IMR-90 (cell line): ENCODE measurements around the gene DLX2. TPM values are rescaled to one million over a fixed set of nuclear protein-coding genes. Genes with fewer than 3 reads are reported as not detected.

Experiments
- ATAC-seq: fragments of 200-7000 bp; cut with Tn5 transposase; 2 replicates; pipeline ENCODE4 v1.9.1; 2020; ENCODE audit warnings: low read depth, mild to moderate bottlenecking, moderate library complexity
- BruUV-seq: library from RNA; stranded (reverse); fragments of 400-500 nt; replicated peaks from 2 replicates; lab custom pipeline; 2021; lab: Mats Ljungman, UMichigan
- CTCF ChIA-PET: fragments of 300-600 bp; formaldehyde crosslinking; extraction: SDS; loops from one replicate; lab custom pipeline; 2021; ENCODE audit warnings: antibody characterized with exemption; lab: Yijun Ruan, JAX
- POLR2A ChIA-PET: fragments of 300-600 bp; sonication (Branson Sonifier 250); formaldehyde crosslinking; loops from one replicate; lab custom pipeline; 2022; ENCODE audit warnings: antibody characterized with exemption; ENCODE audit not compliant: unreplicated experiment; lab: Charles Lee
- DNase-seq: peaks from one replicate; pipeline ENCODE4 v3.0.0; 2013
- H2AFZ ChIP-seq: replicated peaks from 2 replicates; pipeline ENCODE3; 2013; ENCODE audit warnings: low read length, mild to moderate bottlenecking; ENCODE audit not compliant: poor library complexity
- H2AK5ac ChIP-seq: 2 replicates; pipeline ENCODE4 v1.6.1; 2013; ENCODE audit warnings: low read depth, low read length, inconsistent platforms
- H2AK9ac ChIP-seq: replicated peaks from 2 replicates; pipeline ENCODE3; 2013; ENCODE audit warnings: mild to moderate bottlenecking, low read depth, low read length, moderate library complexity; ENCODE audit not compliant: poor library complexity
- H2BK120ac ChIP-seq: 2 replicates; pipeline ENCODE4 v1.6.1; 2013; ENCODE audit warnings: low read depth, low read length, inconsistent platforms
- H2BK15ac ChIP-seq: 3 replicates; pipeline ENCODE4 v1.6.1; 2013; ENCODE audit warnings: low read depth, low read length, inconsistent platforms
- H2BK20ac ChIP-seq: 2 replicates; pipeline ENCODE4 v1.6.1; 2013; ENCODE audit warnings: low read depth, mild to moderate bottlenecking, inconsistent platforms, low read length, moderate library complexity
- H2BK5ac ChIP-seq: 2 replicates; pipeline ENCODE4 v1.6.1; 2013; ENCODE audit warnings: mild to moderate bottlenecking, low read depth, low read length, inconsistent platforms; ENCODE audit not compliant: poor library complexity, severe bottlenecking
- H3K14ac ChIP-seq: replicated peaks from 2 replicates; pipeline ENCODE4 v1.6.1; 2013; ENCODE audit warnings: low read depth, low read length, inconsistent platforms
- H3K18ac ChIP-seq: 2 replicates; pipeline ENCODE4 v1.6.1; 2013; ENCODE audit warnings: low read depth, low read length, control low read depth
- H3K23ac ChIP-seq: 2 replicates; pipeline ENCODE4 v1.6.1; 2013; ENCODE audit warnings: low read depth, low read length, inconsistent platforms
- H3K27ac ChIP-seq: 2 replicates; pipeline ENCODE4 v1.5.1; 2013; ENCODE audit warnings: mild to moderate bottlenecking, control low read depth, low read length; ENCODE audit not compliant: insufficient read depth
- H3K27me3 ChIP-seq: 2 replicates; pipeline ENCODE4 v1.6.1; 2013; ENCODE audit warnings: low read length; ENCODE audit not compliant: control insufficient read depth, insufficient read depth
- H3K36me3 ChIP-seq: 2 replicates; pipeline ENCODE4 v1.6.1; 2013; ENCODE audit warnings: low read length, mixed read lengths; ENCODE audit not compliant: control insufficient read depth, insufficient read depth
- H3K4ac ChIP-seq: 2 replicates; pipeline ENCODE4 v1.6.1; 2013; ENCODE audit warnings: low read depth, low read length, inconsistent platforms
- H3K4me1 ChIP-seq: 2 replicates; pipeline ENCODE4 v1.6.1; 2013; ENCODE audit warnings: low read length, mixed read lengths; ENCODE audit not compliant: control insufficient read depth, insufficient read depth
- H3K4me2 ChIP-seq: 2 replicates; pipeline ENCODE4 v1.6.1; 2013; ENCODE audit warnings: low read depth, mild to moderate bottlenecking, control low read depth, low read length, moderate library complexity
- H3K4me3 ChIP-seq: 2 replicates; pipeline ENCODE4 v1.5.1; 2013; ENCODE audit warnings: low read depth, mild to moderate bottlenecking, control low read depth, low read length, moderate library complexity; ENCODE audit not compliant: insufficient read depth
- H3K56ac ChIP-seq: 2 replicates; pipeline ENCODE4 v1.6.1; 2013; ENCODE audit warnings: low read length, inconsistent platforms; ENCODE audit not compliant: insufficient read depth; ENCODE audit errors: extremely low read depth
- H3K79me1 ChIP-seq, 2 experiments: 2 replicates each; pipeline ENCODE4 v1.6.1; 2013; ENCODE audit warnings: low read length in 2 of 2, inconsistent platforms in 1 of 2, low read depth in 1 of 2
- H3K9ac ChIP-seq: 2 replicates; pipeline ENCODE4 v1.6.1; 2013; ENCODE audit warnings: low read depth, low read length, control low read depth
- H3K9me1 ChIP-seq: 2 replicates; pipeline ENCODE4 v1.6.1; 2013; ENCODE audit warnings: low read length, inconsistent platforms; ENCODE audit not compliant: insufficient read depth
- H3K9me3 ChIP-seq: 2 replicates; pipeline ENCODE4 v1.6.1; 2013; ENCODE audit warnings: low read length; ENCODE audit not compliant: control insufficient read depth, insufficient read depth
- H4K20me1 ChIP-seq: 2 replicates; pipeline ENCODE4 v1.6.1; 2013; ENCODE audit warnings: low read length, inconsistent platforms; ENCODE audit not compliant: insufficient read depth
- H4K5ac ChIP-seq: 2 replicates; pipeline ENCODE4 v1.6.1; 2013; ENCODE audit warnings: mild to moderate bottlenecking, low read depth, low read length, control low read depth
- H4K8ac ChIP-seq, 2 experiments: 2 replicates each; pipeline ENCODE4 v1.6.1; 2013; ENCODE audit warnings: low read depth in 2 of 2, low read length in 2 of 2, control low read depth in 1 of 2, inconsistent platforms in 1 of 2
- H4K91ac ChIP-seq: 2 replicates; pipeline ENCODE4 v1.6.1; 2013; ENCODE audit warnings: low read depth, low read length, inconsistent platforms; ENCODE audit not compliant: insufficient read depth
- WGBS, 2 experiments: methylation state at CpG; one replicate each; pipeline versions ENCODE4 v1.1.5 to v1.1.7; 2013; ENCODE audit warnings: missing lambda C conversion rate in 2 of 2; ENCODE audit not compliant: insufficient read length in 1 of 2; ENCODE audit errors: extremely low coverage in 2 of 2; 5-methylcytosine and 5-hydroxymethylcytosine counted together
- dilution Hi-C: fragments of 300-500 bp; cut with HindIII; formaldehyde crosslinking; loops from one replicate; pipeline ENCODE4 v1.14.3; 2018; ENCODE audit warnings: low sequenced_read_pairs; ENCODE audit not compliant: unreplicated experiment
- in situ Hi-C: fragments of 300-500 bp; cut with MboI; formaldehyde crosslinking; loops from 3 replicates; pipeline ENCODE4 v1.14.3; 2019; ENCODE audit warnings: low sequenced_read_pairs, inconsistent platforms, mixed read lengths
- intact Hi-C: fragments of 100-400 bp; cut with micrococcal nuclease; formaldehyde crosslinking; loops from 2 replicates; pipeline ENCODE4 v1.10.0; 2022
- polyA plus RNA-seq, 3 experiments: library from polyadenylated mRNA; depleted of rRNA; stranded (reverse); fragments of >200 nt; gene quantifications; 2 replicates each; pipeline ENCODE4 v1.2.3, GENCODE V29; 2012; ENCODE audit warnings: low replicate concordance in 1 of 3
- total RNA-seq: library from RNA; depleted of rRNA; stranded (reverse); fragments of >200 nt; gene quantifications from 2 replicates; pipeline ENCODE4 v1.2.3, GENCODE V29; 2012
- TF ChIP-seq, protein P1 (sequence below): fragments of 150-350 bp; IDR thresholded peaks from 2 replicates; pipeline ENCODE4 v1.6.1; 2017; ENCODE audit warnings: mild to moderate bottlenecking, antibody characterized with exemption, low read length, low read depth

The DLX2 gene
- total and polyA plus RNA-seq, 2 of the 4 experiments (the other 2 are of a cell fraction) = 0.38 TPM; not detected in 1

DNA sequence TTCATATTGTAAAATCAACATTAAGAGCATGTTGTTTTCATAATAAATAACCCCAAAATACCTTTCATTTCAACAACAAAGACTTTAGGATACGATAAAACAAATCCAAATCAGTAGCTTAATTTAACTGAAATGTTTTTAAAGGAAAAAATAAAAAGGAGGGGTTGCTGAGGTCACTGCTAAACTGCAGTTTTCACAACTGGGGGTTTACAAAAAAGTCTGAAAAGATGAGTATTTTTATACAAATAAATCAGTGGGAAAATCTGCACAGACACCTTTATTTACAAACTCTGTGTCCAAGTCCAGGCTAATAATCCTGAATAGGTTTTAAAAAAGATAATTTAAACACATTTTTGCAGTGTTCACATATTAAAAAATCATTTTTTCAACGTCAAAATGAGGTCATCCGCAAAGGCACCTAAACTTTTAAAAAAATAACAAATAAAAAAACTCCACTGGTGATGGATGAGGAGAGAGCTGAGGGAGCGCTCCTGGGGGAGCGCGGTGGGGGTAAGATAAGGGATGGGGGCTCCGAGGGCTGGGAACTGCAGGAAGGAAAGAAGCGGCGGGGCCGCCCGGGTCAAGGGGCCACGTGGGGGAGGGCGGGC lies 3.1 kb downstream of the DLX2 start:
- H3K9me1 ChIP-seq = peaks cover 5% of the 10 kb centered on the region
- H2AFZ ChIP-seq = no peak overlapping the region
- ChIA-PET POLR2A (no interaction called here), CTCF (interaction anchor here (1.4 kb wide), 1 partner anchor 526 kb away, joined by 4 read pairs; no protein-coding TSS in a partner anchor)
- peaks cover 5% of the 10 kb centered on the region; the same call in 1 of the 2 replicates for H3K27me3 ChIP-seq
- H3K18ac ChIP-seq = no peak overlapping the region
- no peak overlapping the region for H3K23ac ChIP-seq
- no peak overlapping the region for H2AK5ac ChIP-seq
- peaks cover 14% of the 10 kb centered on the region for H3K4me1 ChIP-seq
- H2BK120ac ChIP-seq = no peak overlapping the region
- intact Hi-C loops (loop anchor here (5.0 kb wide), 1 partner anchor 368 kb away; no protein-coding TSS in a partner anchor), in situ Hi-C loops (no loop called here), dilution Hi-C loops (no loop called here)
- H4K91ac ChIP-seq = no peak overlapping the region
- H2BK15ac ChIP-seq = no peak overlapping the region
- no peak for DNase-seq
- TF ChIP-seq, protein P1, sequence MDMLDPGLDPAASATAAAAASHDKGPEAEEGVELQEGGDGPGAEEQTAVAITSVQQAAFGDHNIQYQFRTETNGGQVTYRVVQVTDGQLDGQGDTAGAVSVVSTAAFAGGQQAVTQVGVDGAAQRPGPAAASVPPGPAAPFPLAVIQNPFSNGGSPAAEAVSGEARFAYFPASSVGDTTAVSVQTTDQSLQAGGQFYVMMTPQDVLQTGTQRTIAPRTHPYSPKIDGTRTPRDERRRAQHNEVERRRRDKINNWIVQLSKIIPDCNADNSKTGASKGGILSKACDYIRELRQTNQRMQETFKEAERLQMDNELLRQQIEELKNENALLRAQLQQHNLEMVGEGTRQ = no peak
- H2BK5ac ChIP-seq = no peak overlapping the region
- peak overlapping the region; percentile 73; a peak in 2 of 4 replicates for H4K8ac ChIP-seq
- H2AK9ac ChIP-seq = no peak overlapping the region
- no peak overlapping the region for H4K5ac ChIP-seq
- no peak overlapping the region for H3K14ac ChIP-seq
- H4K20me1 ChIP-seq = no peaks in the 10 kb centered on the region; the same call in 1 of the 2 replicates
- no peaks in the 10 kb centered on the region for H3K36me3 ChIP-seq
- 20% methylated on average over 1 of the region's 13 CpGs; no CpG with 5 or more reads in 1 of the 2 experiments for WGBS, 2 experiments
- no peak overlapping the region for H3K9ac ChIP-seq
- no peak overlapping the region for H3K4ac ChIP-seq
- H2BK20ac ChIP-seq = no peak overlapping the region
- peak overlapping the region; percentile 78 for H3K4me2 ChIP-seq
- H3K27ac ChIP-seq = no peak overlapping the region; the same call in 1 of the 2 replicates
- no TSS peak for BruUV-seq
- no peaks in the 10 kb centered on the region for H3K79me1 ChIP-seq
- H3K56ac ChIP-seq = no peak overlapping the region
- H3K9me3 ChIP-seq = no peaks in the 10 kb centered on the region
- no peak for ATAC-seq
- H3K4me3 ChIP-seq = no peak overlapping the region
